Esophagus muscularis mucosa (tissue), 4 donors: Measurements from ENCODE around the gene VSTM5. TPM values are rescaled to one million over a fixed set of nuclear protein-coding genes. Genes with fewer than 3 reads are reported as not detected.
"Not testable (repeated sequence)": the region's sequence is repeated elsewhere in the genome, so short reads cannot be mapped to it uniquely, and the experiment has no call there.

Experiments used
- DNase-seq: peaks from one replicate; pipeline ENCODE4 v3.0.0-alpha.2; 2017; ENCODE audit errors: extremely low spot score
- H3K27ac ChIP-seq, 4 donors: fragments of 200-600 bp; sonication (generic); replicated peaks in 1 of 4; 1 replicate in 3 of 4; 2 replicates in 1 of 4; pipeline ENCODE4 v1.5.1; 2016 to 2019; ENCODE audit warnings: mild to moderate bottlenecking in 1 of 4
- H3K27me3 ChIP-seq, 4 donors: fragments of 200-600 bp; sonication (generic); one replicate each; pipeline versions ENCODE4 v1.5.1 to v1.6.0; 2016 to 2019
- H3K36me3 ChIP-seq, 4 donors: fragments of 200-600 bp; sonication (generic); one replicate each; pipeline ENCODE4 v1.5.1; 2016 to 2019
- H3K4me1 ChIP-seq, 4 donors: fragments of 200-600 bp; sonication (generic); one replicate each; pipeline ENCODE4 v1.5.1; 2016 to 2019
- H3K4me3 ChIP-seq, 4 donors: fragments of 200-600 bp; sonication (generic); 1 replicate in 2 of 4; 2 replicates in 2 of 4; pipeline ENCODE4 v1.5.1; 2016 to 2019; ENCODE audit warnings: mild to moderate bottlenecking in 4 of 4, moderate library complexity in 1 of 4
- H3K9me3 ChIP-seq, 4 donors: fragments of 200-600 bp; sonication (generic); 1 replicate in 3 of 4; 2 replicates in 1 of 4; pipeline ENCODE4 v1.5.1; 2016 to 2019
- CTCF ChIP-seq, 3 experiments: fragments of 200-600 bp in 2 of 3; fragments of 450-650 bp in 1 of 3; sonication (generic) in 2 of 3; IDR thresholded peaks; one replicate each; pipeline ENCODE4 v1.5.1; 2017 to 2019; ENCODE audit warnings: antibody characterized with exemption in 3 of 3, mild to moderate bottlenecking in 2 of 3, moderate library complexity in 1 of 3
- EP300 ChIP-seq: sonication (generic); formaldehyde crosslinking; IDR thresholded peaks from one replicate; pipeline ENCODE4 v1.6.1; 2017; ENCODE audit warnings: antibody characterized with exemption
- POLR2A ChIP-seq: fragments of 450-650 bp; IDR thresholded peaks from one replicate; pipeline ENCODE4 v1.6.1; 2017; ENCODE audit warnings: antibody characterized with exemption, moderate library complexity, mild to moderate bottlenecking, low read depth
- POLR2AphosphoS5 ChIP-seq, 2 donors: sonication (generic); formaldehyde crosslinking; IDR thresholded peaks; one replicate each; pipeline ENCODE4 v1.6.1; 2017; ENCODE audit warnings: antibody characterized with exemption in 2 of 2
- WGBS: methylation state at CpG from one replicate; pipeline ENCODE4 v1.1.5; 2018; 5-methylcytosine and 5-hydroxymethylcytosine counted together
- intact Hi-C: fragments of 100-400 bp; cut with DNase I; formaldehyde crosslinking; loops from one replicate; pipeline ENCODE4 v1.15.1; 2023
- total RNA-seq, 4 donors: library from RNA; depleted of rRNA; stranded (reverse); fragments of >200 nt; gene quantifications; one replicate each; pipeline versions ENCODE4 v1.1.0 to v1.2.1, GENCODE V29; 2016

Gene VSTM5
- total RNA-seq, 4 donors from 2014 or later: 0.17 to 0.39 (median 0.17) TPM; not detected in 1

GRCh38 chr11:93875637-93876036, 25.2 kb upstream of the VSTM5 start:
- Histone ChIP-seq H3K4me1 (no peaks in the 10 kb centered on the region), H3K4me3 (no peak overlapping the region), H3K9me3 (no peaks in the 10 kb centered on the region), H3K36me3 (no peaks in the 10 kb centered on the region), H3K27ac (no peak overlapping the region), H3K27me3 (no peaks in the 10 kb centered on the region)
- DNase-seq: no peak
- 79% methylated on average over 3 of the region's 3 CpGs for WGBS
- intact Hi-C loops: no loop called here
- TF ChIP-seq POLR2A (no peak), POLR2AphosphoS5 (IDR thresholded peaks at IDR 0.05) (no peak), EP300 (no peak), CTCF (IDR thresholded peaks at IDR 0.05) (no peak)

DNA sequence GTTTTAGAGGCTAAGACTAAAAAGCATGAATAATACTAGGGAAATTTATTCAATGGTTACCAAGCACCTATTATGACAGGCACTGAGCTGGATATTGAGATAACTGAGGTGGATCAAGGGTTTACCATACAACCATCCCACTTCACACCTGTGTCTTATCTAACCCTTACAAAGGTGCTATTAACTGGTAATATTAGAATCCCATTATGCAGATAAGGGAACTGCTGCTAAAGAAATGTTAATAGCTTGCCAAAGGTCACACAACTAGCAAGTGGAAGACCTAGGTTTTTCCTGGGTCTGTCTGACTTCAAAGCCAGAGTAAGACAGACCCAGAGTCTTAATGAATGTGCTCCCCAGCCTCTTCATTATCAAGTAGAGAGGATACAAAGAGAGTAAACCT, 21.1 kb upstream of the VSTM5 start:
- Histone ChIP-seq H3K27ac (no peak overlapping the region), H3K4me3 (no peak overlapping the region), H3K27me3 (no peaks in the 10 kb centered on the region), H3K36me3 (no peaks in the 10 kb centered on the region), H3K4me1 (no peaks in the 10 kb centered on the region), H3K9me3 (no peaks in the 10 kb centered on the region)
- DNase-seq: peak; percentile 7
- intact Hi-C loops: no loop called here
- no peak for TF ChIP-seq CTCF (IDR thresholded peaks at IDR 0.05)
- no peak for TF ChIP-seq POLR2AphosphoS5 (IDR thresholded peaks at IDR 0.05)

DNA sequence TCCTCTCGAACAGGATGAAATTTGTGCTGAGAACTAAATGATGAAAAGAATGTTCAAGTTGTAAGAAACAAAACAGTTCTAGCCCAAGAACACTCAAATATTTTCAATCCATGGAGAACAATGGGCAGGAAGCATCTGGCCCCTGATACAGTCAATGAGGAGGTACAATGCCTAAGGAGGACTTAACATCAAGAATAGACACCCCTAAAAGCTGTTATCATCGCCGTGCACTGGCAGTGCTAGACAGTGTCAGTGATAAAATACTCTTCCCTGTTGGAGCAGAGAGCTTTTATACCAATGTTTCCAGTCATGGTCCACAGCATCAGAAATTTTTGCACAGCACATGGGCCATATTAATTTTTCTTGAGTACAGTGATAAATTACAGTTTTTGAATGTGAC, 20.2 kb upstream of the VSTM5 start:
- Histone ChIP-seq H3K27ac (no peak overlapping the region), H3K4me3 (no peak overlapping the region), H3K9me3 (no peaks in the 10 kb centered on the region), H3K27me3 (no peaks in the 10 kb centered on the region), H3K36me3 (no peaks in the 10 kb centered on the region), H3K4me1 (no peaks in the 10 kb centered on the region)
- WGBS: 81% methylated on average over 3 of the region's 3 CpGs
- intact Hi-C loops: no loop called here
- TF ChIP-seq POLR2AphosphoS5 (IDR thresholded peaks at IDR 0.05): no peak
- no peak for TF ChIP-seq CTCF (IDR thresholded peaks at IDR 0.05)
- TF ChIP-seq EP300: no peak
- TF ChIP-seq POLR2A: no peak
- peak; percentile 60 for DNase-seq

- Histone ChIP-seq H3K36me3 (no peaks in the 10 kb centered on the region), H3K27ac (no peak overlapping the region), H3K4me3 (no peak overlapping the region), H3K27me3 (no peaks in the 10 kb centered on the region), H3K4me1 (no peaks in the 10 kb centered on the region), H3K9me3 (no peaks in the 10 kb centered on the region)
- 75% methylated on average over 7 of the region's 7 CpGs for WGBS
- DNase-seq: peak; percentile 78
- TF ChIP-seq POLR2A (no peak), CTCF (IDR thresholded peaks at IDR 0.05) (no peak), POLR2AphosphoS5 (IDR thresholded peaks at IDR 0.05) (no peak), EP300 (no peak)
- intact Hi-C loops: no loop called here
These were observed 19.4 kb upstream of the VSTM5 start for GRCh38 chr11:93869830-93870229.

DNA sequence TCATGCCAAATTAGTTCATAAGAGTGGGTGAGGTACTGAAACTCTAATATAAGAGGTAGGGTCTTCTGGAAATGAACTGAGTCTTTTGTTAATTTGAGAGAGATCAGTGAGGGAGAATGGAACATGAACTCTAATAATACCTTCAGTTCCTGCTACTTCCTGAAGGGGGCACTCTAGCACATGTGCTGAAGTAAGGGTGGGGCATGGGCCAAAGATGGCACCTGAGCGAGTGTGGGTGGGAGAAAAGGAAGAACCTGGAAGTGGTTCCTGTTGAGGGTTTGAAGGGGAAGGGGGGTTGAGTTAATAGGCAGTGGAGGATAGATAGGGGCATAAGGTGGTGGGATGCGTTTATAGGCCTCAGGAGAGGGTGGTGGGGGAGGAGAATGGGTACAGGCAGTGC, 18.0 kb upstream of the VSTM5 start:
- H3K4me3 ChIP-seq, H3K4me1 ChIP-seq, intact Hi-C loops, DNase-seq, H3K27ac ChIP-seq, H3K36me3 ChIP-seq, H3K9me3 ChIP-seq, H3K27me3 ChIP-seq: not testable (repeated sequence)
- 84% methylated on average over 2 of the region's 2 CpGs for WGBS
